HG03342 (cell line): ENCODE data around the gene RENBP.

Experiments used
- ATAC-seq: cut with Tn5 transposase; IDR thresholded peaks from one replicate; pipeline ENCODE4 v1.9.1; 2021; ENCODE audit warnings: mild to moderate bottlenecking, moderate library complexity; ENCODE audit not compliant: unreplicated experiment

RENBP gene

DNA sequence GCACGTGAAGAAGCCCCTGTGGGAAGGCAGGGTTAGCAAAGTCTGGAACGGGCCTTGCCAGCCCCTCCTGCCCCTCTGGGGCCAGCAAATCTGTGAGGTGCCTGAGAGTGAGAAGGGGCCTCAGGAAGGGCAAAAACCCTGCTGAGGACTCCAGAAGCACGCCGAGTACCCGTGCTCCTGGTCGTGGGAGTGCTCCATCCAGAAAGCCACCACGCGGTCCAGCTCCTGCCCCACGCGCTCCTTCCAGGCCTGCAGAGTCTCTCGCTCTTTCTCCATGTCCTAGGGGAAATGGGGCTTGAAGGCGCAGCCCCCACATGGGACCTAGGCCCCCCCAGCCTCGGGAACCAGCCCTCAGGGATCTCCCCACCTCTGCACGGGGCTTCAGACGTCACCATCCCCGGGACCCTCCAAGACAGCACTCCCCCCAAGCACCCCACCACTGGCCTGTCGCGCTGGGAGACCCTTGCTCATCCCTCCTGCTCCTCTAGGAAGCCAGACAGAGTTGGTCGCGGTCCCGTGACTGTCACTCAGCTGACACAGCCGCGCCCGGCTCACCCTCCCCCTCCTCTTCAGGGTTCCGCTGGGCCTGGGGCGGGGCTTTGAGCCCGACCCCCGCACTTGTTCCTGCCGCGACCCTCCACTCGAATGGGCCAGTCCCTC, at the start of gene RENBP:
Gene RENBP, minus strand, starts transcription at position 504 of the 660 bp plus-strand sequence. Its CDS starts 33 bp downstream, at position 471.
- ATAC-seq = no peak

DNA sequence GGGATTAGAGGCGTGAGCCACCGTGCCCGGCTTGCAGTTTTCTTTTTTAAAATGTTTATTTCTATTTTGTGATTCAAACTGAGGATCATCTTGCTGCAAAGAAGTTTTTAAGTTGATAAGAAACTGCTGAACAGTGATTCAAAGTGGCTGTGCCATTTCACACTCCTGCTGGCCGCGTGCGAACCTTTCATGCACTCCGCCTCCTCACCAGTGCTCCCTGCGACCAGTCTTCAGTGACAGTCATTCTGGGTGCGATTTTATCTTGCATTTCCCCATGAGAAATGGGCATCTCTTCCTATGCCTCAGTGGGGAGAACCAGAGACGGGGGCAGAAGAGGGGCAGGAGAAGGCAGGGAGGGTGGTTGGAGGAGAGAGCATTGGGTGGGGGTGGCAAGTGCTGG, 49.5 kb upstream of the RENBP start:
- ATAC-seq = no peak

DNA sequence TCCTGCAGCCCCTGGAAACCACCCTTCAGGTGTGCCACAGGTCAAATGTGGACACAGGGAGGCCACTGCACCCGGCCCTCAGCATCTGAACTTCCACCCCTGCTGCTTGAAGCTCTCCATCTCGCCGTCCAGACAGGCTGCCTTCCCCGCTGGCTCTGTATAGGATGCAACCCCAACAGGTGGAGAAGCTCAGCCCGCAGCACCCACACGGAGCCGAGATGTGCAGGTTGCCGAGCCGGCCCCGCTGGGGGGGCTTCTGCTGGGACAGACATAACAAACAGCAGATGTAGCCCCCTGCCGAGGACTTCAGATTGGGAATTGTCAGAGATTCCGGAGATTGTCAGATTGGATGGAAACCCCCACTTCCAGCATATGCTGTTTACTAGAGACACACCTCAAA, 48.6 kb upstream of the RENBP start:
- ATAC-seq = no peak

DNA sequence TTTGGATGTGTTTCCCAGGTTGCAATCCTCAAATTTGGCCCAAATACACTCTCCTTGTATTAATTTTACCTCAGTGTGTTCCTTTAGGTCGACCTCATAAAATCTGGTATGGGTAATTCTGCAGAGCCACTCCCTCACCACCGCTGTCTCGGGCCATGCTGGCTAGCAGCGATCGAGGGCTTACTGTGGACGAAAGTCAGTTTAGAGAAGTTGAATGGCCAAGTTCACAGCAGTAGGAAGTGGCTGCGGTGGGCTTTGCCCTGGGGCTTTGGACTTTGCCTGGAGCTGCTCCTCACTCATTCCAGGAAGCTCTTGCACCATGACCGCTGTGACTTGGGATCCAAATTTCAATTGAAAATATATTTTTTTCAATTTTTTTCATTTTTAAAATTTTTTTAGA, 47.7 kb upstream of the RENBP start:
- ATAC-seq = no peak

DNA sequence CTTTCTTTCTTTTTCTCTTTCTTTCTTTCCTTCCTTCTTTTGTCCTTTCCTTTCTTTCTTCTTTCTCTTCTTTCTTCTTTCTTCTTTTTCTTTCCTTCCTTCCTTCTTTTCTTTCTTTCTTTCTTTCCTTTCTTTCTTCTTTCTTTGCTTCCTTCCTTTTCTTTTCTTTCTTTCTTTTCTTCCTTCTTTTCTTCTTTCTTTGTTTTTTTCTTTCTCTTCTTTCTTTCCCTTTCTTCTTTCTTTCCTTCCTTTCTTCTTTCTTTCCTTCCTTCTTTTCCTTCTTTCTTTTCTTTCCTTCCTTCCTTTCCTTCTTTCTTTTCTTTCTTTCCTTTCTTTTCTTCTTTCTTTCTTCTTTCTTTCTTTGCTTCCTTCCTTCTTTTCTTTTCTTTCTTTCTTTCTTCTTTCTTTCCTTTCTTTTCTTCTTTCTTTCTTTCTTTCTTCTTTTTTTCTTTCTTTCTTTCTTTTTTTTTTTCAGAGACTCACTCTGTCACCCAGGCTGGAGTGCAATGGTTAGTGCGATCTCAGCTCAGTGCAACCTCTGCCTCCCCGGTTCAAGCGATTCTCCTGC, 46.7 kb upstream of the RENBP start:
- no peak for ATAC-seq

DNA sequence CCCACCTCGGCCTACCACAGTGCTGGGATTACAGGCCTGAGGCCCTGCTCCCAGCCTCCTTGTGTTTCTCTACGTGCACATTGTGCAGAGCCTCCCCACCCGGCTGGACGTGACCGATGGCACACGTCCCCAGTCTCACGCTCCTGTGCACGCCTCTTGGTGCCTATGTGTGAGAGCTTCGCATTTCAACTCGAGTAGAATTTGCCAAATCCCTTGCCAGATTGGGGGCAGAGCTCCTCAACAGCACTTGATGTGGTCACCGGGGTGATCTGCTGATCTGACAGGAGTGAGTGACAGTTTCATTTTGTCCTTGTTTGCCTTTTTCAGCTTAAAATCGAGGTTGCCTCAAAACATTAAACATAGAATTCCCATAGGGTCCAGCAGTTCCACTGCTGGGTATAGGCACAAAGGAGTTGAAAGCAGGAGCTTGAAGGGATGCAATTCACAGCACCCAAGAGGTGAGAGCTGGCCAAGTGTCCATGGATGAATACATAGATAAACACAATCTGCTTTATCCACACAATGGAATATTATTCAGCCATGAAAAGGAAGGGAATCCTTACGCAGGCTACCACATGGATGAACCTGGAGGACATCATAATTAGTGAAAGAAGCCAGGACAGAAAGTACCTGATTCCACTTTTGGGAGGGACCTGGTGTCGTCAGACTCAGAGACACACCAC, 45.7 kb upstream of the RENBP start:
- no peak for ATAC-seq

DNA sequence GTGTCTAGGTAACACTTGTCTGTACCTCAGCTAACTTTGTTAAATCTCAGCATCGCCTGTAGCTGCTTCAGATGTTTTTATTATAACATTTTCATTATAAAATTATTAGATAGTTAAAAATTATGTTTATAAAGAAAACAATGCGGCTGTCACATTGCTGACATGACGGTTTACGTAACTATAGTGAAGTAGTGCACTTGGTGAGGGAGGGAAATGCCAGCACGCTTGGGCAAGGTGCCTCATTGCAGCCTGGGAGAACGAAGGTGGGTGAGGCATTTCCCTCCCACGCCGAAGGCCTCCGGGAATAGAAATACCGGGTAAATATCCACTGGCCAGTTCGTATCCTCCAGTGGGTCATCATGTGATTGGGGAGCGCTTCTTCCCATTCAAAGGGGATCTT, 44.0 kb upstream of the RENBP start:
- ATAC-seq = no peak

DNA sequence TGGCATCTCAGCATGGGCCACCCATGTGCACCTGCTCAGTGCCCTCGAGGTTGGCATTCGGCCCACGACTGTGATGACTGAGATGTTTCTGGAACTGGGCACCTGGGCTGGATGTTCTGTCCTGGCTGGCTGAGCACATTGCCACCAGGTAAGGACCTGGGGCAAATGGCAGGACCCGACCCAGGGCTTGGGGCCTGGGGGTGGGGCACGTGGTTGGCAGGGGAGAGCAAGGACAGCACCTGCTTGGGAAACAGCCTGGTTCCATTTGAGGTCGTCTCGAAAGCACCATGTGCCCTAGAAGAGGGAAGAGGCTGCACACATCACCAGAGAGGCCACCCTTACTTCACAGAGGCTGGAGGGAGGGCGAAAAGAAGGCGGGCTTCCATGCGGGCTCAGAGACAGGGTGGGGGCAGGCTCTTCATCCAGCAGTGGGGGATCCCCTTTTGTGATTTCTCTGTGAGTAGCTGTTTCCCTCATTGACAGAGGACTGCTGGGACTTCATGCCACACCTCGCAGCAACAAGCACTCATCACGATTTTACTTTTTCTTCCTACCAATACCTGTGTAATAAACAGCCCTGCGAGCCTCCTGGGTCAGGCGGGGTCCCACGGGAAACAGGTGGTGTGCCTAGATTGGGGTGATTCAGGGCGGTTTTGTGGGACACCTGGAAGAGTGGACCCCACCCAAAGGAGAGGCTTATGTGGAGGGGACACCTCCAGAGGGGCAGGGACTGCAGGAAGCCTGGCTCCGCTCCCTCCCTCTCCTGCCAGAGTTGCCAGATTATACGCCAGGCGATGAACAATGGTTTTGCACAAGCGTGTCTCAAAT, 40.1 kb upstream of the RENBP start:
- ATAC-seq = no peak

DNA sequence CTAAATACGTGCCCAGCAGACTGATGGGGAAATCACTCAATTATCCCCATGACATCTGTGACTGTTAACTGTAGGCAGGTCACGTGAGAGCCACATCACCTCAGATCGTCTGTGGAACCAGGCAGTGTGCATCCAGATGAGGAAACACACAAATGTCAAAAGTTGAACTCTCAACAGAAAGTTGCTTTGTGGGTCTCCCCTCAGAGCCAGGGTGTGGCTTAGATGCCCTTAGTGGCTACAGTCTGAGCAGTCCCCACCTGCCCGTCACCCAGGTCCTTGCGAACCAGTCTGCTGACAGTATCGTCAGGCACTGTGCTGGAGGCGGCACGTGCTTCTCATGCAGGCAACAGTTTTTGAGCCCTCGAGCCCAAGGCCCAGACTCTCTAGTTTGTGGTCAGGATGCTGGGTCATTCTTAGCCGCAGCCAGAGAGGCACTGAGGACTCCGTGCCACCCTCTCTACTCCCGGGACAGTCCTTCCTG, 38.9 kb upstream of the RENBP start:
- ATAC-seq = no peak

DNA sequence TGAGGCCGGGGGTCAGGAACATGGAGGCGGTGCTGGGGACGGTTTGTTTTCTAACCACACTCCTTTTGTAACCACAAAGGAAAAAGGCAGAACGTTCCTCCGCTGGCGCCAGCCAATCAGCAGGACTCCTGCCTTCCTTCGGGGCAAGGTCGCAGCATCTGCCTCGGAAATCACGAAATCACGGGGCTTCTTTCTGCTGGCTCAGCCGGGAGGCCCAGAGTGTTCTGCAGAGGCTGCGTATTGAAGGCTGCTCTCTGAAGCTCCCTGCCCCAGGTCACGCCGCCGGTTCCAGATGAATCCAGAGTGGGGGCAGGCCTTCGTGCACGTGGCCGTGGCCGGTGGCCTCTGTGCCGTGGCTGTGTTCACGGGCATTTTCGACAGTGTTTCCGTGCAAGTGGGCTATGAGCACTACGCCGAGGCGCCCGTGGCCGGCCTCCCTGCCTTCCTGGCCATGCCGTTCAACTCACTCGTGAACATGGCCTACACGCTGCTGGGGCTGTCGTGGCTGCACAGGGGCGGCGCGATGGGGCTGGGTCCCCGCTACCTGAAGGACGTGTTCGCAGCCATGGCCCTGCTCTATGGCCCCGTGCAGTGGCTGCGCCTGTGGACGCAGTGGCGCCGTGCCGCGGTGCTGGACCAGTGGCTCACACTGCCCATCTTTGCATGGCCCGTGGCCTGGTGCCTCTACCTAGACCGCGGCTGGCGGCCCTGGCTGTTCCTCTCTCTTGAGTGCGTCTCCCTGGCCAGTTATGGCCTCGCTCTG, 37.5 kb upstream of the RENBP start:
- ATAC-seq = no peak

DNA sequence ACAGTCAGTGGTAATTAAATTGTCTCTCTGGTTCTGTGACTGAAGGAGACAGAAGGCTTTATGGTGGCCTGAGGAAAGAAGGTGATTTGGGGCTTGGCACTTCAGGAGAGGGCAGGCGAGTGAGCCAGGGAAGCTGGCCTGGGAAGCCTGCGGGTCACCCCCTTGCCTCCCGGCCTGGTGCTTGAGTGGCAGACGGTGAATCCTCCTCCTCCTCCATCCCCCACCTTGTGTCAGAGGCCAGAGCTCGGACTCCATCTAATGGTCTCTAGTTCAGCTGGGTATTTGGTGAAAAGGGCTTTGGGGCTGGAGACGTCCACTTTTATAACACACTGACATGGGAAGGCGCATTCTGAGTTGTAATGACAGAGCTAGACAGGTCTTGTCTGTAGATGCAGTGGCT, 36.8 kb upstream of the RENBP start:
- no peak for ATAC-seq

DNA sequence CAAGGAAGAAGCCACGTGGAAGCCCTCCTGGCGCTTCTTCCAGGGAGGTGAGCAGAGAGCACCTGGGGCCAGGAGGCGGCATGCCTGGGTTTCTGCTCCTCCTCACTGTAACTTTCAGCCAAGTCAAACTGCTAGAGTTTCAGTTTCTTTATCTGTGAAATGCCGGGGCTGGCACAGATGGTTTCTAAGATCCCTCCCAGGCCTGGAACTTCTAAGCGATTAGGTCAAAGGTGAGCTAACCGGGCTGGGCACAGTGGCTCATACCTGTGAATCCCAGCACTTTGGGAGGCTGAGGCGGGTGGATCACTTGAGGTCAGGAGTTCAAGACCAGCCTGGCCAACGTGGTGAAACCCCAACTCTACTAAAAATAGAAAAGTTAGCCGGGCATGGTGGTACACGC, 36.0 kb upstream of the RENBP start:
- peak; percentile 54 for ATAC-seq

DNA sequence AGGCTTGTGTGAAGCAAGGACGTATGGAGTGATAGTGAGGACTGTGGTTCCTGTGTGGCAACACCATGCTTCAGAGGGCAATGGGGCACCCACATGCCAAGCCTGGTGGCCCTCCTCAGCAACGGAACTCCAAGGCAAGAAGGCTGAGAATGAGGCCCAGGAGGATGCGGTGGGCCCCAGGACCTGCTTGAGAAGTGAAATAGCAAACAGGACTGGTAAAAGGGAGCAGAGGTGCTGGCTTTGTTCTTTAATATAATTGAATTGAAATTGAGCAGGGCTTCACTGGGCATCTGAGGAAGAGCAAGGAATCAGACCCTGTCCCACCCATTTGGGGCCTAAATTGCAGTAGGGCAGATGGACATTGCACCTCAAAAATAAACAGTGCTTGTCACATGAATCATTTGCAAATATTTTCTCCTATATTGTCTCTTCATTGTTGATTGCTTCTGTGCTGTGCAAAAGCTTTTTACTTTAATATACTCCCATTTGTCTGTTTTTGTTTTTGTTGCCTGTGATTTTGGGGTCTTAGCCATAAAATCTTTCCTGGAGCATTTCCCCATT, 30.4 kb upstream of the RENBP start:
- no peak for ATAC-seq

DNA sequence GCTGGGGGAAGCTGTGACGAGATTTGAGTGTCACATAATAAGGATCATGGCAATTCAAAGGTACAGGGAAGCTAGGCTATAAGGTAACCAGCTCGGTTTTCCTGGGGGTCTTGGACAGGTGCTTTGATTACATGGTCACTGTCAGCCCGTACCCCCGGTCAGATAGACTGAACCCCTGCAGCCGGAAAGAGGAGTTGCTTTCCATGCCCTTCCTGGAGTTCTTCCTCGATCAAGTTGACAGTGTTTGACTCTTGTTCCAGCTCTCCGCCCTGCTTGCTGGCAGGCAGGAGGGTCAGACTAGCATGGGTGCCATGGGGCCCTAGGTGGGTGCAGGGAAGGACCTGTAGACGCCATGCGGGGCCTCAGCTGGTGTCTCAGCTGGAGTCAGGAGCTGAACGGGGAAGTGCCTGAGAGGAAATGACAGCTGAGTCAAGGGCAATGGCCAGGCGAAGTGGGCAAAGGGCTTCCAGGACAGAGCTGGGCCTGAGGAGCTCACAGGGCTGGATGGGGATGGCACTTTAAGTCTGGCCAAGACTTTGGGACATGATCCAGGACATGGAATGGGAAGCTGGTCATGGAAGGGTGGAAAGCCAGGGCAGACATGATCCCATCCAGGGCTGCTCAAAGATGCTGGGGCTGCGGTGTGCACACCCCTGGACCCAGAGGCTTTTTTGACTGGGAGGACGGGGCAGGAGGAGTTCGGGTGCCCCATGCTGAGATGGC, 29.7 kb upstream of the RENBP start:
- ATAC-seq = no peak

DNA sequence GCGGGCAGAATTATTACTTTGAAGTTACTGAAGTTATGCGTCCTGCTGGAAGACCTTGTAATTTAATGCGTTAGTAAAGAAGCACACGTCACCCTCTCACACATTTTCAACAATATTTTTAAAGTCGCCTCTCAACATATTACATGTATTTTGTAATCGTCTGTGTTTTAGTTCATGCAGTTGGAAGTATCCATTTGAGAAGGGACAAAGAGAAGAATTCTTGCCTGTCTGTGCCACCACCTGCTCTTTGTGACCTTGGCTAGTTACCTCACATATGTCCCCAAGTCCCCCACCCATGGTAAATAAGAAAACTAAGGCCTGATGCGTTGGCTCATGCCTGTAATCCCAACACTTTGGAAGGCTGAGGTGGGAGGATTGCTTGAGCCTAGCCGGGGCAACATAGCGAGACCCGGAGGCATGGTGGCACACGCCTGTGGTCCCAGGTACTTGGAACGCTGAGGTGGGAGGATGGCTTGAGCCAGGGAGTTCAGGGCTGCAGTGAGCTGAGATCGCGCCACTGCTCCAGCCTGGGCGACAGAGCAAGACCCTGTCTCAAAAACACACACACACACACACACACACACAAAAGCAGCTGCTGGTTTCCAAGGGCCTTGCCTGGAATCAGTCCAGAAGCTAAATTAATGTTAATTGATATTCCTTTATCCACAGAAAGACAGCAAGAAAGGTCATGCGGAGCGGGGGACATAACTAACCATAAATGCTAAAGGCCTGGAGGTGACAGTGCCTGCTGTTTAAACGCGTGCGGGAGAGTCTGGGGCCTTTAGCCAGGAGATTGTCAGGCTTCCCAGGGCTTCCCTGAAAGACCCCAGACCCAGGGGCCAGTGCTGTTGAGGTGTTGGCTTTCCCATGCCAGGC, 28.9 kb upstream of the RENBP start:
- ATAC-seq = no peak

DNA sequence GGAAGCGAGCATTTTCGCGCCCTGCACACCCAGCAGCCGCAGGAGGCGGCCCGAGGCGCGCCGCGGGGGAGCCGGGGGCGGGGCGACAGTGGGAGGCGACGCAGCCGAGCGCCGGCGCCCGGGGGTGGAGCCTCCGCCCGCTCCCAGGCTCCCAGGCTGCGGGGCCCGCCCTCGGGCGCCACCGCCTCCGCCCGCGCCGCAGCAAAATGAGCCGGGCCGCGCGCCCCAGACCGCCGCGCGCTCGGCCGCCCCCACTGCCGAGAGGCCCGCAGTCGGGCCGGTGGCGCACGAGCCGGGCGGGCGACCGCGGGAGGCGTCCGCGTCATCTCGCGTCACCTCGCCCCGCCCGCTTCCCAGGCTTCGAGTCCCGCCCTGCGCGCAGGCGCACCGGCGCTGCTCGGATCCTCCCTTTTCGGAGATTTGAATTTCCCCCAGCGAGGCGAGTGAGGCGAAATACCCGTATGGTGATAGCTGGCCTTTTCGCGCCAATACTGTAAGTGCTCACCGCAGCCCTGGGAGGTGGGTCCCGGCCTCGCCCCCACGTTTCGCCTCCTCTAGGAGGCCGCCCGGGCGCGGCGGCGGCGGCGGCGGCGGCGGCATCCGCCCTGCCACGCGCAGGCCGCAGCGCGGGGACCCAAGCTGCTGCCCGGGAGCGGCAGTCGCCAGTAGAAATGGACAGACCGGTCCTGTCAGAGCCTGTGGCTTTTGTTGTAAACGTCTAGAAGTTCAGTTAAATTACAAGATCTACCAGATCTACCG, 28.1 kb upstream of the RENBP start, which contains the start of gene TMEM187:
Gene TMEM187, plus strand, starts transcription at position 387 of the 759 bp plus-strand sequence. CDS start 9,309 bp downstream, outside the sequence.
- ATAC-seq = peak; percentile 44

DNA sequence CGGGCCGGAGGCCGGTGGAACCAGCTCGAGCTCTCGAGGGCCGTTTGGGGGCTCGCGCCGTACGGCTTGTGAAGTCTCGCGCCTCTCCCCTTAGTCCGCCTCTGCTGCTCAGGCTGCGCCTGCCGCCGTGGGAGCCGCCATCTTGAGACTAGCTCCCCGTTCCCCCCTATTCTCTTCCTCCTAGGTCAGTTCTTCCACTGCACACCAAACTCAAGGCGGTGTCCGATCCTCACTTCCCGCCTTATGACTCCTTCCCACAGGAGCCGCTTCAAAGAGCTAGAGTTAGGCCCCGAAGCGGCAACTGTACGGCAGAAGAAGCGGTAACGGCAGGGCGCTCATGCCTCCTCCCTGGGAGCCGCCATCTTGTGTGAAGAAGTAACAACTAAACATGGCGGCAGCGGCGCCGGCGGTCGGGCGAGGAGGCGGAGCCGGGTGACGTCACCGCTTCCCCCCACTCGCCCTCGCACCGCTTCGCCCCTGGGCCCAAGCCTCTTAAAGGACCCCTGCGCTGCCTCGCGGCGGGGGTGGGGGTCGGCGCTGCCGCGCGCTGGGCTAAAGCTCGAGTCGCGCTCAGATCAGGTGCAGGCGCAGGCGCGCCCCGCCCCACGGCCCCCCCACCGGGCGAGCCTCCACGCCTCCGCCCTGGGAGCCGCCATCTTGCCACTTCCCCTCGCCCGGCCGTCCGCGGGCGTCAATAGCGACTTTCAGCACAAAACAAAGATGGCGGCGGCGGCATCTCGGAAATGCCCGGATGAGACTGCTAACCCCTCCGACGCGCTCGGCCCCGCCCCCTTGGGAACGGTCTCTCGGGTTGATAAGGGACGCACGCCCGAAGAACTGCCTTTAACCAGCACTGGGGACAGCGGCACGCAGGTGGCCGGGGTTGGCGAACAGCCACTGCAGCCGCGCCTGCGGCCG, 27.3 kb upstream of the RENBP start, which contains the start of gene HCFC1:
Gene HCFC1, minus strand, starts transcription at position 369 of the 918 bp plus-strand sequence. CDS start 978 bp downstream, outside the sequence.
- ATAC-seq = peak; percentile 38
